ENCODE results near the gene ARHGAP30. TPM values are rescaled to one million over a fixed set of nuclear protein-coding genes. Genes with fewer than 3 reads are reported as not detected.
"Not testable (repeated sequence)": the region's sequence is repeated elsewhere in the genome, so short reads cannot be mapped to it uniquely, and the experiment has no call there.

ARHGAP30 gene
- total RNA-seq, 2 experiments from 2014 or later = 171 to 178 TPM

- ChIA-PET POLR2A (interaction anchor here (0.6 to 2.4 kb wide), 9 partner anchors 8 to 79 kb away, joined by 3 to 9 read pairs (median 4); partner anchors contain the start of genes ARHGAP30, F11R, NIT1 and PFDN2), CTCF (interaction anchor here (0.6 to 11.2 kb wide), 7 partner anchors 8 to 700 kb away, joined by 3 to 153 read pairs (median 4); partner anchors contain the start of gene KLHDC9)
- peaks cover 25% of the 10 kb centered on the region for H3K36me3 Mint-ChIP-seq
- H3K9me3 Mint-ChIP-seq = no peaks in the 10 kb centered on the region
- peaks cover 36% of the 10 kb centered on the region for H3K4me1 Mint-ChIP-seq (ENCODE audit: low read depth)
- H3K4me3 Mint-ChIP-seq = peak within 1 kb of the TSS; percentile 91
- no peaks in the 10 kb centered on the region for H3K27me3 Mint-ChIP-seq
- DNase-seq = peak; percentile 93
- H3K27ac Mint-ChIP-seq = peak within 1 kb of the TSS; percentile 82
- intact Hi-C loops (cut with micrococcal nuclease) = loop anchor here (2.0 kb wide), 1 partner anchor 18 kb away; the partner anchor contains the start of gene F11R
Observed at GRCh38 chr1:161038523-161039153, 31.1 kb downstream of the ARHGAP30 start, which contains the start of gene TSTD1. TSTD1 (minus strand) TSS chr1:161038964; CDS start chr1:161038889, 75 bp downstream.

- Mint-ChIP-seq H3K4me3 (peak overlapping the region; percentile 91), H3K27me3 (no peaks in the 10 kb centered on the region), H3K36me3 (peaks cover 24% of the 10 kb centered on the region), H3K9me3 (no peaks in the 10 kb centered on the region), H3K27ac (peak overlapping the region; percentile 82), H3K4me1 (ENCODE audit: low read depth) (peaks cover 38% of the 10 kb centered on the region)
- CTCF ChIA-PET = interaction anchor here (0.6 to 11.2 kb wide), 7 partner anchors 17 to 700 kb away, joined by 3 to 153 read pairs (median 4); partner anchors contain the start of genes F11R and KLHDC9
- POLR2A ChIA-PET = interaction anchor here (0.6 to 2.4 kb wide), 7 partner anchors 9 to 80 kb away, joined by 3 to 9 read pairs (median 4); partner anchors contain the start of genes ARHGAP30, F11R, NIT1 and PFDN2
- intact Hi-C loops (cut with micrococcal nuclease) = loop anchor here (2.0 kb wide), 1 partner anchor 17 kb away; the partner anchor contains the start of gene F11R
- DNase-seq = no peak
Observed at GRCh38 chr1:161037661-161038522, 31.8 kb downstream of the ARHGAP30 start.

GRCh38 chr1:161033751-161034150, 35.9 kb downstream of the ARHGAP30 start:
- no peak overlapping the region for H3K4me3 Mint-ChIP-seq
- CTCF ChIA-PET = interaction anchor here (1.3 to 2.3 kb wide), 2 partner anchors 8 to 13 kb away, joined by 4 to 8 read pairs; partner anchors contain the start of gene F11R

GRCh38 chr1:161032409-161032808, 37.3 kb downstream of the ARHGAP30 start:
- ChIA-PET CTCF (interaction anchor here (1.3 to 2.3 kb wide), 2 partner anchors 9 to 11 kb away, joined by 4 to 8 read pairs; partner anchors contain the start of gene F11R), POLR2A (interaction anchor here (0.6 to 1.3 kb wide), 3 partner anchors 13 to 132 kb away, joined by 3 to 4 read pairs (median 3); partner anchors contain the start of gene USF1)
- H3K4me1 Mint-ChIP-seq (ENCODE audit: low read depth) = peaks cover 26% of the 10 kb centered on the region
- no peaks in the 10 kb centered on the region for H3K27me3 Mint-ChIP-seq
- H3K27ac Mint-ChIP-seq = peak overlapping the region; percentile 49
- no peak overlapping the region for H3K4me3 Mint-ChIP-seq
- intact Hi-C loops (cut with micrococcal nuclease) = no loop called here
- H3K36me3 Mint-ChIP-seq = peaks cover 11% of the 10 kb centered on the region
- DNase-seq = no peak
- peaks cover 2% of the 10 kb centered on the region for H3K9me3 Mint-ChIP-seq

More at GRCh38 chr1:161033751-161034150, 35.9 kb downstream of the ARHGAP30 start:
- Mint-ChIP-seq H3K36me3 (peaks cover 8% of the 10 kb centered on the region), H3K27me3 (no peaks in the 10 kb centered on the region), H3K9me3 (no peaks in the 10 kb centered on the region), H3K27ac (no peak overlapping the region), H3K4me1 (ENCODE audit: low read depth) (peaks cover 32% of the 10 kb centered on the region)
- DNase-seq = no peak
- intact Hi-C loops (cut with micrococcal nuclease) = no loop called here
- POLR2A ChIA-PET = interaction anchor here (0.7 kb wide), 1 partner anchor 13 kb away, joined by 3 read pairs; no protein-coding TSS in a partner anchor

- intact Hi-C loops (cut with micrococcal nuclease) = no loop called here
- CTCF ChIA-PET = interaction anchor here (1.2 to 2.3 kb wide), 2 partner anchors 11 to 35 kb away, joined by 3 to 8 read pairs; partner anchors contain the start of gene F11R
- peaks cover 7% of the 10 kb centered on the region for H3K9me3 Mint-ChIP-seq
- no peak overlapping the region for H3K4me3 Mint-ChIP-seq
- no peak overlapping the region for H3K27ac Mint-ChIP-seq
- H3K27me3 Mint-ChIP-seq = no peaks in the 10 kb centered on the region
- peaks cover 15% of the 10 kb centered on the region for H3K36me3 Mint-ChIP-seq
- POLR2A ChIA-PET = interaction anchor here (0.6 to 1.3 kb wide), 2 partner anchors 13 to 133 kb away, joined by 3 to 4 read pairs; partner anchors contain the start of gene USF1
- no peak for DNase-seq
- peaks cover 28% of the 10 kb centered on the region for H3K4me1 Mint-ChIP-seq (ENCODE audit: low read depth)
Observed at GRCh38 chr1:161031874-161032273, 37.8 kb downstream of the ARHGAP30 start.

GRCh38 chr1:161029466-161029865, 40.2 kb downstream of the ARHGAP30 start:
- POLR2A ChIA-PET; H3K27ac Mint-ChIP-seq; H3K4me3 Mint-ChIP-seq; CTCF ChIA-PET; intact Hi-C loops (cut with micrococcal nuclease); DNase-seq; H3K27me3 Mint-ChIP-seq; H3K9me3 Mint-ChIP-seq: not testable (repeated sequence)
- H3K4me1 Mint-ChIP-seq (ENCODE audit: low read depth) = peaks cover 28% of the 10 kb centered on the region
- H3K36me3 Mint-ChIP-seq = peaks cover 17% of the 10 kb centered on the region

- H3K4me3 Mint-ChIP-seq; intact Hi-C loops (cut with micrococcal nuclease); DNase-seq; H3K27ac Mint-ChIP-seq; H3K27me3 Mint-ChIP-seq; H3K9me3 Mint-ChIP-seq: not testable (repeated sequence)
- H3K36me3 Mint-ChIP-seq = peaks cover 17% of the 10 kb centered on the region
- H3K4me1 Mint-ChIP-seq (ENCODE audit: low read depth) = peaks cover 20% of the 10 kb centered on the region
- ChIA-PET CTCF (interaction anchor here (1.4 kb wide), 1 partner anchor 29 kb away, joined by 4 read pairs; no protein-coding TSS in a partner anchor), POLR2A (interaction anchor here (0.7 to 0.9 kb wide), 3 partner anchors 11 to 78 kb away, joined by 3 read pairs; partner anchors contain the start of gene USF1)
Observed at GRCh38 chr1:161026954-161027353, 42.7 kb downstream of the ARHGAP30 start.

GRCh38 chr1:161022432-161022831, 47.3 kb downstream of the ARHGAP30 start:
- H3K27me3 Mint-ChIP-seq; DNase-seq; H3K36me3 Mint-ChIP-seq; H3K4me3 Mint-ChIP-seq; intact Hi-C loops (cut with micrococcal nuclease); H3K9me3 Mint-ChIP-seq; H3K27ac Mint-ChIP-seq: not testable (repeated sequence)
- POLR2A ChIA-PET = interaction anchor here (0.8 to 2.2 kb wide), 3 partner anchors 9 to 25 kb away, joined by 3 to 6 read pairs (median 3); partner anchors contain the start of gene TSTD1
- H3K4me1 Mint-ChIP-seq (ENCODE audit: low read depth) = peaks cover 52% of the 10 kb centered on the region
- CTCF ChIA-PET = interaction anchor here (0.9 to 2.8 kb wide), 3 partner anchors 19 to 77 kb away, joined by 4 to 14 read pairs (median 5); no protein-coding TSS in a partner anchor

- Mint-ChIP-seq H3K36me3 (peaks cover 3% of the 10 kb centered on the region), H3K9me3 (peaks cover 3% of the 10 kb centered on the region), H3K27ac (peak overlapping the region; percentile 82), H3K4me3 (peak overlapping the region; percentile 86), H3K4me1 (ENCODE audit: low read depth) (peaks cover 50% of the 10 kb centered on the region), H3K27me3 (no peaks in the 10 kb centered on the region)
- CTCF ChIA-PET = interaction anchor here (1.4 to 2.8 kb wide), 5 partner anchors 11 to 77 kb away, joined by 4 to 14 read pairs (median 5); no protein-coding TSS in a partner anchor
- DNase-seq = no peak
- intact Hi-C loops (cut with micrococcal nuclease) = loop anchor here (1.0 to 2.0 kb wide), 4 partner anchors 9 to 97 kb away; partner anchors contain the start of genes ARHGAP30, NIT1, PFDN2 and TSTD1
- POLR2A ChIA-PET = interaction anchor here (1.0 to 2.2 kb wide), 4 partner anchors 9 to 146 kb away, joined by 3 to 6 read pairs (median 4); partner anchors contain the start of gene TSTD1
Observed at GRCh38 chr1:161021970-161022353, 47.7 kb downstream of the ARHGAP30 start.

- DNase-seq = peak; percentile 92
- ChIA-PET CTCF (interaction anchor here (1.3 to 2.8 kb wide), 8 partner anchors 12 to 78 kb away, joined by 4 to 14 read pairs (median 5); partner anchors contain the start of genes KLHDC9 and USF1), POLR2A (interaction anchor here (0.8 to 2.2 kb wide), 7 partner anchors 8 to 147 kb away, joined by 3 to 10 read pairs (median 4); partner anchors contain the start of genes ARHGAP30, TSTD1 and USF1)
- Mint-ChIP-seq H3K27ac (peak overlapping the region; percentile 82), H3K9me3 (no peaks in the 10 kb centered on the region), H3K4me1 (ENCODE audit: low read depth) (peaks cover 51% of the 10 kb centered on the region), H3K36me3 (no peaks in the 10 kb centered on the region), H3K27me3 (no peaks in the 10 kb centered on the region), H3K4me3 (peak overlapping the region; percentile 86)
- intact Hi-C loops (cut with micrococcal nuclease) = loop anchor here (1.0 to 2.0 kb wide), 4 partner anchors 8 to 97 kb away; partner anchors contain the start of genes ARHGAP30, NIT1, PFDN2 and TSTD1
Observed at GRCh38 chr1:161021165-161021969, 48.3 kb downstream of the ARHGAP30 start.

Measured in activated CD4-positive, alpha-beta memory T cell treated with anti-CD3 and anti-CD28 coated beads for 36 hours (primary cell).